ENCODE results near the gene HIP1R.
A peak's percentile ranks its signal among the peaks of the same experiment; 100 is the strongest.

HIP1R gene

DNA sequence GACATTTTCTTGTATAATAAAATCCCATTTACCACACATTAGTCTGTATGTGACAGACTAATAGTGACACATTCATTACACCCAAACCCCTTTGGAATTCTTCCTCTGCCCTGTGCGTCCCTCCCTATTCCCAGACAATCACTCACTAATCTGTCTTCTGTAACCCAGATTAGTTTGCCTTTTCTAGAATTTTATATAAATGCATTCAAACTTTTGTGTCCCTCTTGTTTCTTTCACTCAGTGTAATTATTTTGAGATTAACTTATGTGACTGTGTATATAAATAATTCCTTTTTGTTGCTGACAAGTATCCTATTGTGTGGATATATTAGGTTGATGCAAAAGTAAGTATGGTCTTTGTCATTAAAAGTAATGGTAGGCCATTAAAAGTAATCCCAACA lies 27.6 kb upstream of the HIP1R start:
- no peaks in the 10 kb centered on the region for H3K9me3 ChIP-seq (ENCODE audit: control insufficient read depth in 5 of 5, low read length in 5 of 5)
- no peaks in the 10 kb centered on the region for H3K4me1 ChIP-seq (ENCODE audit: control insufficient read depth in 5 of 5, insufficient read depth in 5 of 5, low read length in 5 of 5)
- H3K27ac ChIP-seq (ENCODE audit: low read depth, low read length) = no peak overlapping the region
- no peak overlapping the region for H3K9ac ChIP-seq (ENCODE audit: low read length in 5 of 5)
- no peaks in the 10 kb centered on the region for H3K36me3 ChIP-seq (ENCODE audit: control insufficient read depth in 5 of 5, insufficient read depth in 5 of 5, low read length in 5 of 5)
- H3K4me3 ChIP-seq (ENCODE audit: low read depth in 1 of 5, low read length in 5 of 5) = no peak overlapping the region
- H3K27me3 ChIP-seq (ENCODE audit: control insufficient read depth in 5 of 5, insufficient read depth in 4 of 5, low read length in 5 of 5) = no peaks in the 10 kb centered on the region

GRCh38 chr12:122811777-122812176 lies 23.5 kb upstream of the HIP1R start:
- Histone ChIP-seq H3K36me3 (ENCODE audit: control insufficient read depth in 5 of 5, insufficient read depth in 5 of 5, low read length in 5 of 5) (no peaks in the 10 kb centered on the region), H3K4me1 (ENCODE audit: control insufficient read depth in 5 of 5, insufficient read depth in 5 of 5, low read length in 5 of 5) (no peaks in the 10 kb centered on the region), H3K27ac (ENCODE audit: low read depth, low read length) (no peak overlapping the region), H3K4me3 (ENCODE audit: low read depth in 1 of 5, low read length in 5 of 5) (no peak overlapping the region), H3K27me3 (ENCODE audit: control insufficient read depth in 5 of 5, insufficient read depth in 4 of 5, low read length in 5 of 5) (no peaks in the 10 kb centered on the region), H3K9me3 (ENCODE audit: control insufficient read depth in 5 of 5, low read length in 5 of 5) (no peaks in the 10 kb centered on the region), H3K9ac (ENCODE audit: low read length in 5 of 5) (no peak overlapping the region)

GRCh38 chr12:122813310-122813713 lies 21.9 kb upstream of the HIP1R start:
- Histone ChIP-seq H3K4me3 (ENCODE audit: low read depth in 1 of 5, low read length in 5 of 5) (no peak overlapping the region), H3K27ac (ENCODE audit: low read depth, low read length) (no peak overlapping the region), H3K27me3 (ENCODE audit: control insufficient read depth in 5 of 5, insufficient read depth in 4 of 5, low read length in 5 of 5) (no peaks in the 10 kb centered on the region), H3K4me1 (ENCODE audit: control insufficient read depth in 5 of 5, insufficient read depth in 5 of 5, low read length in 5 of 5) (no peaks in the 10 kb centered on the region), H3K9me3 (ENCODE audit: control insufficient read depth in 5 of 5, low read length in 5 of 5) (no peaks in the 10 kb centered on the region), H3K36me3 (ENCODE audit: control insufficient read depth in 5 of 5, insufficient read depth in 5 of 5, low read length in 5 of 5) (no peaks in the 10 kb centered on the region), H3K9ac (ENCODE audit: low read length in 5 of 5) (no peak overlapping the region)

GRCh38 chr12:122819209-122819785 lies 16.0 kb upstream of the HIP1R start:
- Histone ChIP-seq H3K4me3 (ENCODE audit: low read depth in 1 of 5, low read length in 5 of 5) (no peak overlapping the region), H3K9ac (ENCODE audit: low read length in 5 of 5) (no peak overlapping the region), H3K36me3 (ENCODE audit: control insufficient read depth in 5 of 5, insufficient read depth in 5 of 5, low read length in 5 of 5) (no peaks in the 10 kb centered on the region), H3K27ac (ENCODE audit: low read depth, low read length) (no peak overlapping the region), H3K4me1 (ENCODE audit: control insufficient read depth in 5 of 5, insufficient read depth in 5 of 5, low read length in 5 of 5) (no peaks in the 10 kb centered on the region), H3K9me3 (ENCODE audit: control insufficient read depth in 5 of 5, low read length in 5 of 5) (no peaks in the 10 kb centered on the region), H3K27me3 (ENCODE audit: control insufficient read depth in 5 of 5, insufficient read depth in 4 of 5, low read length in 5 of 5) (no peaks in the 10 kb centered on the region)

- Histone ChIP-seq H3K27me3 (ENCODE audit: control insufficient read depth in 5 of 5, insufficient read depth in 4 of 5, low read length in 5 of 5) (no peaks in the 10 kb centered on the region), H3K9ac (ENCODE audit: low read length in 5 of 5) (no peak overlapping the region), H3K4me1 (ENCODE audit: control insufficient read depth in 5 of 5, insufficient read depth in 5 of 5, low read length in 5 of 5) (no peaks in the 10 kb centered on the region), H3K36me3 (ENCODE audit: control insufficient read depth in 5 of 5, insufficient read depth in 5 of 5, low read length in 5 of 5) (no peaks in the 10 kb centered on the region), H3K4me3 (ENCODE audit: low read depth in 1 of 5, low read length in 5 of 5) (no peak overlapping the region), H3K27ac (ENCODE audit: low read depth, low read length) (no peak overlapping the region), H3K9me3 (ENCODE audit: control insufficient read depth in 5 of 5, low read length in 5 of 5) (no peaks in the 10 kb centered on the region)
These were observed 15.1 kb upstream of the HIP1R start for GRCh38 chr12:122820138-122820537.

DNA sequence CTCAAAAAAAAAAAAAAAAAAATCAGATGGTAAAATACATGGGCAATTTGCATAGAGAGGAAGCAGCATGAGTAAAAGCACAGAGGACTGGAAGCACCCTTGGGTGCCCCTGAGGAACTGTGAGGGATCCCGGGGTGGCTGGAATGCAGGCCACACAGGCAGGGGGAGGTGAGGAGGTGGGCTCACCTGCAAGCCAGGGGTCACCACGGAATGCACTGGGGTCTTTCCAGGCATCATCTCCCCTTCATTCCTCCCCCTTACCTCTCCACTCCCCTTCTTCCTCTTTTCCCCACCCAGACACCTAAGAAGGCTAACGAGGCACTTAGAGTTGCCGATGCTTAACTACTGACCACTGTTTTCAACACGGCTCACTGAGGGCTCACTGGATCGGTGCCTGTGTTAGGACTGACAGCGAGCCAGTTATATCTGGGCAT lies 14.4 kb upstream of the HIP1R start:
- Histone ChIP-seq H3K4me3 (ENCODE audit: low read depth in 1 of 5, low read length in 5 of 5) (no peak overlapping the region), H3K4me1 (ENCODE audit: control insufficient read depth in 5 of 5, insufficient read depth in 5 of 5, low read length in 5 of 5) (peaks cover 0 to under 1% (median 0%) of the 10 kb centered on the region in 5 donors), H3K36me3 (ENCODE audit: control insufficient read depth in 5 of 5, insufficient read depth in 5 of 5, low read length in 5 of 5) (no peaks in the 10 kb centered on the region), H3K9ac (ENCODE audit: low read length in 5 of 5) (no peak overlapping the region), H3K9me3 (ENCODE audit: control insufficient read depth in 5 of 5, low read length in 5 of 5) (no peaks in the 10 kb centered on the region), H3K27ac (ENCODE audit: low read depth, low read length) (no peak overlapping the region), H3K27me3 (ENCODE audit: control insufficient read depth in 5 of 5, insufficient read depth in 4 of 5, low read length in 5 of 5) (no peaks in the 10 kb centered on the region)

DNA sequence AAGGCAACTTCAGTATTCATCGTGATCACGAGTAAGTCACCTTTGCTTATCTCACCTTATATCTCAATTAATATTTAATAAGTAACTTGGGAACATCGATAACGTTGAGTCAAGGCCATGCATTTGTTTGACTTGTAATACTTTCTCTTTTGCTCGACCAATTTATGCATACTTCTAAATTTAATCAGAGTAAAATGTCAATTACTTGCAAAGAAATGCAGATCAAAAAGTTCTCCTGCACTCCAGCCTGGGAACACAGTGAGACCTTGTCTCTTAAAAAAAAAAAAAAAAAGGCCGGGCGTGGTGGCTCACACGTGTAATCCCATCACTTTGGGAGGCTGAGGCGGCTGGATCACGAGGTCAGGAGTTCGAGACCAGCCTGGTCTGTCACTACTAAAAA lies 11.8 kb upstream of the HIP1R start:
- H3K27ac ChIP-seq (ENCODE audit: low read depth, low read length) = no peak overlapping the region
- H3K36me3 ChIP-seq (ENCODE audit: control insufficient read depth in 5 of 5, insufficient read depth in 5 of 5, low read length in 5 of 5) = no peaks in the 10 kb centered on the region
- no peaks in the 10 kb centered on the region for H3K9me3 ChIP-seq (ENCODE audit: control insufficient read depth in 5 of 5, low read length in 5 of 5)
- H3K4me1 ChIP-seq (ENCODE audit: control insufficient read depth in 5 of 5, insufficient read depth in 5 of 5, low read length in 5 of 5) = peaks cover 0 to 5% (median 3%) of the 10 kb centered on the region in 5 donors
- H3K4me3 ChIP-seq (ENCODE audit: low read depth in 1 of 5, low read length in 5 of 5) = no peak overlapping the region
- H3K27me3 ChIP-seq (ENCODE audit: control insufficient read depth in 5 of 5, insufficient read depth in 4 of 5, low read length in 5 of 5) = no peaks in the 10 kb centered on the region
- no peak overlapping the region for H3K9ac ChIP-seq (ENCODE audit: low read length in 5 of 5)

DNA sequence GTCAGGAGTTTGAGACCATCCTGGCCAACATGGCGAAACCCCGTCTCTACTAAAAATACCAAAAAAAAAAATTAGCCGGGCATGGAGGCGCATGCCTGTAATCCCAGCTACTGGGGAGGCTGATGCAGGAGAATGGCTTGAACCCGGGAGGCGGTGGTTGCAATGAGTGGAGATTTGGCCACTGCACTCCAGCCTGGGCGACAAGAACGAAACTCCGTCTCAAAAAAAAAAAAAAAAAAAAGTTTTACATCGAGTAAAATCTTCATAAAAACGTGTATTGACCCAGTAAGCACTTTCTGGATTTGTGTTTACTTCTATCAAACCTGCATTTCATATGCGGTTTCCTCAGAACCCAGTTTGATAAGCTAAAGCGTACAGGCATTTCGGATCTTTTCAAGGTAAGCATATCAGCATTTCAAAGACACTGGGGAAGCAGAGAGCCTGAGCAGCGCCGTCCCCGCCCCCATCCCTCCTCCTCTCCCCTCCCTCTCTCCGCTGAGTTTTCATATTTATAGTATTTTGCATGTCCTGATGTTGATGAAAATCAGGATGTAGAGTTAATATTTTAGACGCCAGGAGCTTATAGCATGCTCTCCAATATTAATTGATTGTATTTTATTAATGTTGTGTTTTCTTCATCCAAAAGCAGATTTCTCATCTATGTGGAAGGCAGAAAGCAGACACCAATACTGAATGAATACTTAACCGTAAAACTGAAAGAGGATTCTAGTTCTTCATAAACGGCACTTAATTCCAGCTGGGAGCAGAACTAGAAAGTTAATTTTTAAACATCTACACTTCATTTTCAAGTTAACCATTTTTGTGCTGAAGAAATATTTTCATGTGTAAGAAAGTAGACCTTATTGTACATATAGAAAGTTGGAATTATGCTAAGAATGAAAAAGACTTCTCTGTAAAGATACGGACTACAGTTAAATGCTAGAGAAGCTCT lies 9.2 kb upstream of the HIP1R start:
- Histone ChIP-seq H3K27ac (ENCODE audit: low read depth, low read length) (no peak overlapping the region), H3K4me3 (ENCODE audit: low read depth in 1 of 5, low read length in 5 of 5) (peak overlapping the region; percentile 5 to 56 (median 50)), H3K9ac (ENCODE audit: low read length in 5 of 5) (peak overlapping the region in 1 of 5 donors; percentile 10)

DNA sequence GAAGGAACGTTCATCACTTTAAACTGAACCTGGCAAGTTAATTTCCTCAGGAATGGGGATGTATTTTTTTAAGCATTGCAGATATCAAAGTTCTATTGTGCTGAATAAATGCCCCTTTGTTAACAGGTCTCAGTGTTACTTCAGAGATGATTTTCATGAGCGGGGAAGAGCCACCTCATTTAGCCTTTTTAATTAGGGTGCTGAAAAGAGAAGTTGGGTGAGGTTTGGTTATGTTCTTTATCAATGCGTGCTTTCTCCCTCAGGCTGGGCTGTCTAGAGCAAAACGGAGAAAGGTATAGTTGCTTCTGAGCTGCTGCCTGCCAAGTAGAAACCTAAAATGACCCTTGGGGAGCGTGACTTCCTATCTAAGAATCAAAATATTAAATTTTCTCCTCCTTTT lies 8.0 kb upstream of the HIP1R start:
- no peaks in the 10 kb centered on the region for H3K36me3 ChIP-seq (ENCODE audit: control insufficient read depth in 5 of 5, insufficient read depth in 5 of 5, low read length in 5 of 5)
- peaks cover 0 to 5% (median 3%) of the 10 kb centered on the region in 5 donors for H3K4me1 ChIP-seq (ENCODE audit: control insufficient read depth in 5 of 5, insufficient read depth in 5 of 5, low read length in 5 of 5)
- no peak overlapping the region for H3K27ac ChIP-seq (ENCODE audit: low read depth, low read length)
- H3K9me3 ChIP-seq (ENCODE audit: control insufficient read depth in 5 of 5, low read length in 5 of 5) = no peaks in the 10 kb centered on the region
- H3K27me3 ChIP-seq (ENCODE audit: control insufficient read depth in 5 of 5, insufficient read depth in 4 of 5, low read length in 5 of 5) = no peaks in the 10 kb centered on the region
- H3K4me3 ChIP-seq (ENCODE audit: low read depth in 1 of 5, low read length in 5 of 5) = no peak overlapping the region
- H3K9ac ChIP-seq (ENCODE audit: low read length in 5 of 5) = no peak overlapping the region

More for the DNA sequence above, 9.2 kb upstream of the HIP1R start:
- H3K9me3 ChIP-seq (ENCODE audit: control insufficient read depth in 5 of 5, low read length in 5 of 5) = no peaks in the 10 kb centered on the region
- no peaks in the 10 kb centered on the region for H3K27me3 ChIP-seq (ENCODE audit: control insufficient read depth in 5 of 5, insufficient read depth in 4 of 5, low read length in 5 of 5)
- H3K36me3 ChIP-seq (ENCODE audit: control insufficient read depth in 5 of 5, insufficient read depth in 5 of 5, low read length in 5 of 5) = no peaks in the 10 kb centered on the region
- H3K4me1 ChIP-seq (ENCODE audit: control insufficient read depth in 5 of 5, insufficient read depth in 5 of 5, low read length in 5 of 5) = peaks cover 0 to 5% (median 3%) of the 10 kb centered on the region in 5 donors

DNA sequence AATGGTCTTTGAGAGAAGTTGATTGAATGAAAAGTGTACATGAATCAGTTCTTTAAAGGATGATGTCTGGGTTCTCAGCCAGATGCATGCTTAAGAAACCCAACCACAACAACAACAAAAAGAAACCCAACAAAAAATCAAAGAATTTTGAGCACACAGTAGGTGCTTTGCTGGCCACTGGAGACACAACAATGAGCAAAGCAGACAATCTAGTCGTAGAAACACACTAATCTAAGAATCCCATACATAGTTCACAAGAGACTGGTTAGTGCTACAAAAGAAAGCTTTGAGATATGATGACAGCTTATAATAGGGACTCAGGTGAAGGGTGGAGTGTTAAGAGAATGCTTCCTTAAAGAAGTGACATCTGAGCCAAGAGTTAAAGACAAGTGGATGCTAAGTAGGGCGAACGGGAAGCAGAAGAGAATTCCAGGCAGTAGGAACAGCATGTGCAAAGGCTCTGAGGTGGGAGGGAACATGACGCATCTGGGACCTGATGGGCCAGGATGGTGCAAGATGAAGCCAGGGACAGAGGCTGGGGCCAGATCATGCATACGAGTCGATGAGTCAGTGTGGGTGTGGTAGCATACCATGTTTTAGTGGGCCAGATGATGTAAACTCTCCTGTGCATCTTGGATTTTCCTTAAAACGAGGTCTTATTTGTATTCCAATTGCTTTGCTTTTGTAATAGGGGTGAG lies 4.6 kb upstream of the HIP1R start:
- H3K4me3 ChIP-seq (ENCODE audit: low read depth in 1 of 5, low read length in 5 of 5) = no peak overlapping the region
- no peaks in the 10 kb centered on the region for H3K27me3 ChIP-seq (ENCODE audit: control insufficient read depth in 5 of 5, insufficient read depth in 4 of 5, low read length in 5 of 5)
- peaks cover 0 to 14% (median 13%) of the 10 kb centered on the region in 5 donors for H3K4me1 ChIP-seq (ENCODE audit: control insufficient read depth in 5 of 5, insufficient read depth in 5 of 5, low read length in 5 of 5)
- no peak overlapping the region for H3K27ac ChIP-seq (ENCODE audit: low read depth, low read length)
- no peak overlapping the region for H3K9ac ChIP-seq (ENCODE audit: low read length in 5 of 5)
- H3K9me3 ChIP-seq (ENCODE audit: control insufficient read depth in 5 of 5, low read length in 5 of 5) = no peaks in the 10 kb centered on the region
- H3K36me3 ChIP-seq (ENCODE audit: control insufficient read depth in 5 of 5, insufficient read depth in 5 of 5, low read length in 5 of 5) = no peaks in the 10 kb centered on the region
